SK-N-SH treated with all-trans-retinoic acid at 6 μM for 48 hours (cell line): Measurements from ENCODE around the gene ACMSD.

ENCODE experiments used
- ATAC-seq: fragments of 200-7000 bp; cut with Tn5 transposase; 3 replicates; pipeline ENCODE4 v1.9.1; 2020; ENCODE audit warnings: mild to moderate bottlenecking, moderate library complexity
- ARNTL ChIP-seq: fragments of 450-650 bp; formaldehyde crosslinking; IDR thresholded peaks from 2 replicates; pipeline ENCODE4 v1.5.0; 2020; ENCODE audit warnings: low read depth, mild to moderate bottlenecking, moderate library complexity, borderline replicate concordance
- BACH2 ChIP-seq: fragments of 250-450 bp; sonication (Bioruptor Pico); IDR thresholded peaks from 2 replicates; pipeline ENCODE4 v1.9.0; 2021; ENCODE audit warnings: mild to moderate bottlenecking, borderline replicate concordance
- CSDC2 ChIP-seq: fragments of 250-450 bp; sonication (Bioruptor Pico); IDR thresholded peaks from 2 replicates; pipeline ENCODE4 v1.5.0; 2020; ENCODE audit warnings: mild to moderate bottlenecking, moderate library complexity
- ESRRG ChIP-seq: fragments of 250-450 bp; sonication (Bioruptor Pico); IDR thresholded peaks from 2 replicates; pipeline ENCODE4 v1.6.1; 2021; ENCODE audit warnings: mild to moderate bottlenecking
- GLIS3 ChIP-seq: fragments of 250-450 bp; sonication (Bioruptor Pico); IDR thresholded peaks from 2 replicates; pipeline ENCODE4 v1.5.0; 2020; ENCODE audit warnings: mild to moderate bottlenecking, moderate library complexity
- ISL1 ChIP-seq: fragments of 250-450 bp; sonication (Bioruptor Pico); IDR thresholded peaks from 2 replicates; pipeline ENCODE4 v2.1.2; 2022; ENCODE audit warnings: mild to moderate bottlenecking, moderate library complexity
- OSR1 ChIP-seq: fragments of 250-450 bp; sonication (Bioruptor Pico); IDR thresholded peaks from 2 replicates; pipeline ENCODE4 v1.8.0; 2022; ENCODE audit warnings: moderate library complexity, mild to moderate bottlenecking, inconsistent platforms
- PPARA ChIP-seq: fragments of 250-450 bp; sonication (Bioruptor Pico); IDR thresholded peaks from 2 replicates; pipeline ENCODE4 v1.5.0; 2020; ENCODE audit warnings: mild to moderate bottlenecking, borderline replicate concordance
- RARB ChIP-seq: fragments of 250-450 bp; sonication (Bioruptor Pico); IDR thresholded peaks from 2 replicates; pipeline ENCODE4 v1.8.0; 2021; ENCODE audit warnings: mild to moderate bottlenecking, moderate library complexity
- SNAI2 ChIP-seq: fragments of 250-450 bp; sonication (Bioruptor Pico); IDR thresholded peaks from 2 replicates; pipeline ENCODE4 v1.5.0; 2020; ENCODE audit warnings: mild to moderate bottlenecking, moderate library complexity
- TCF4 ChIP-seq: fragments of 250-450 bp; sonication (Bioruptor Pico); IDR thresholded peaks from 2 replicates; pipeline ENCODE4 v1.8.0; 2021; ENCODE audit warnings: mild to moderate bottlenecking, moderate library complexity, borderline replicate concordance
- TOX ChIP-seq: fragments of 250-450 bp; sonication (Bioruptor Pico); IDR thresholded peaks from 2 replicates; pipeline ENCODE4 v1.8.0; 2021; ENCODE audit warnings: mild to moderate bottlenecking, moderate library complexity, borderline replicate concordance
- ZFP3 ChIP-seq: fragments of 250-450 bp; sonication (Bioruptor Pico); IDR thresholded peaks from 2 replicates; pipeline ENCODE4 v1.5.0; 2020; ENCODE audit warnings: mild to moderate bottlenecking, moderate library complexity
- ZFP30 ChIP-seq: fragments of 450-650 bp; formaldehyde crosslinking; IDR thresholded peaks from 2 replicates; pipeline ENCODE4 v1.5.0; 2022; ENCODE audit warnings: mild to moderate bottlenecking, moderate library complexity
- ZNF565 ChIP-seq: fragments of 450-650 bp; formaldehyde crosslinking; conservative IDR thresholded peaks from 2 replicates; pipeline ENCODE4 v1.5.0; 2020; ENCODE audit warnings: low read depth, mild to moderate bottlenecking, moderate library complexity
- ZNF70 ChIP-seq: fragments of 450-650 bp; formaldehyde crosslinking; IDR thresholded peaks from 2 replicates; pipeline ENCODE4 v1.5.0; 2020; ENCODE audit warnings: mild to moderate bottlenecking, moderate library complexity
- ZNF8 ChIP-seq: fragments of 450-650 bp; formaldehyde crosslinking; IDR thresholded peaks from 2 replicates; pipeline ENCODE4 v1.5.0; 2020; ENCODE audit warnings: mild to moderate bottlenecking, moderate library complexity
- TF ChIP-seq, protein P1 (sequence below): fragments of 250-450 bp; sonication (Bioruptor Pico); IDR thresholded peaks from 2 replicates; pipeline ENCODE4 v1.5.0; 2020; ENCODE audit warnings: mild to moderate bottlenecking, moderate library complexity
- TF ChIP-seq, protein P2 (sequence below): fragments of 250-450 bp; sonication (Bioruptor Pico); IDR thresholded peaks from 2 replicates; pipeline ENCODE4 v1.8.0; 2021; ENCODE audit warnings: low read depth, mild to moderate bottlenecking, moderate library complexity, borderline replicate concordance
- TF ChIP-seq, protein P3 (sequence below): fragments of 250-450 bp; sonication (Bioruptor Pico); IDR thresholded peaks from 2 replicates; pipeline ENCODE4 v1.8.0; 2020; ENCODE audit warnings: mild to moderate bottlenecking, moderate library complexity, borderline replicate concordance
- TF ChIP-seq, protein P4 (sequence below): fragments of 250-450 bp; sonication (Bioruptor Pico); IDR thresholded peaks from 2 replicates; pipeline ENCODE4 v1.5.1; 2020; ENCODE audit warnings: low read depth, mild to moderate bottlenecking, moderate library complexity

Gene ACMSD

DNA sequence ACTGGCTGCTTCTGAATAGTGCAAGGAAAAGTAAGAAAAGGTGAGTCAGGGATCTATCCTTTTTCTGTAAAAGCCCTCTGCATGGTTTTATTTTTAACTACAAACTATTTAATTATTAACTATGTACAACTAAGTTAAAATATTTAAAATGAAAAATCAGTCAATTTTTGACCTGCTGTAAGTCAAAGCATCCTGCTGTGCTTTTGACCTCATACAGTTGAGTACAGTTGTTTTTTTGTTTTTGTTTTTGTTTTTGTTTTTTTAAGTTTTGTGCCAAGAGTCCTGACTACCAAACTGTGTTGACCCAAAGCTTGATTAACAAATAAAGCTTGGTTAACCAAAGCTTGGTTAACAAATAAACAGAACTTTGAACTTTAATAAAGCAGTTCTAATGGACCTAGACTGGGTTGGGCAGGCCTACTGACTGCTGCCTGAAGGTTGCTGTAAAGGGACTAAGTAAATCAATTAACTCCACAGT lies at the start of gene ACMSD:
Gene ACMSD, plus strand, starts transcription at position 474 of the 478 bp plus-strand sequence. CDS start 67 bp downstream, outside the sequence.
- TF ChIP-seq ZFP3 (CRISPR knock-in tag) (no peak), PPARA (CRISPR knock-in tag) (no peak), ARNTL (no peak), ZNF70 (no peak), RARB (CRISPR knock-in tag) (no peak), CSDC2 (CRISPR knock-in tag) (no peak), BACH2 (CRISPR knock-in tag) (no peak), TCF4 (CRISPR knock-in tag) (no peak), ZNF565 (CRISPR knock-in tag) (no peak), ESRRG (CRISPR knock-in tag) (no peak), ZFP30 (CRISPR knock-in tag) (no peak), ISL1 (no peak), ZNF8 (CRISPR knock-in tag) (no peak)
- TF ChIP-seq, protein P1, sequence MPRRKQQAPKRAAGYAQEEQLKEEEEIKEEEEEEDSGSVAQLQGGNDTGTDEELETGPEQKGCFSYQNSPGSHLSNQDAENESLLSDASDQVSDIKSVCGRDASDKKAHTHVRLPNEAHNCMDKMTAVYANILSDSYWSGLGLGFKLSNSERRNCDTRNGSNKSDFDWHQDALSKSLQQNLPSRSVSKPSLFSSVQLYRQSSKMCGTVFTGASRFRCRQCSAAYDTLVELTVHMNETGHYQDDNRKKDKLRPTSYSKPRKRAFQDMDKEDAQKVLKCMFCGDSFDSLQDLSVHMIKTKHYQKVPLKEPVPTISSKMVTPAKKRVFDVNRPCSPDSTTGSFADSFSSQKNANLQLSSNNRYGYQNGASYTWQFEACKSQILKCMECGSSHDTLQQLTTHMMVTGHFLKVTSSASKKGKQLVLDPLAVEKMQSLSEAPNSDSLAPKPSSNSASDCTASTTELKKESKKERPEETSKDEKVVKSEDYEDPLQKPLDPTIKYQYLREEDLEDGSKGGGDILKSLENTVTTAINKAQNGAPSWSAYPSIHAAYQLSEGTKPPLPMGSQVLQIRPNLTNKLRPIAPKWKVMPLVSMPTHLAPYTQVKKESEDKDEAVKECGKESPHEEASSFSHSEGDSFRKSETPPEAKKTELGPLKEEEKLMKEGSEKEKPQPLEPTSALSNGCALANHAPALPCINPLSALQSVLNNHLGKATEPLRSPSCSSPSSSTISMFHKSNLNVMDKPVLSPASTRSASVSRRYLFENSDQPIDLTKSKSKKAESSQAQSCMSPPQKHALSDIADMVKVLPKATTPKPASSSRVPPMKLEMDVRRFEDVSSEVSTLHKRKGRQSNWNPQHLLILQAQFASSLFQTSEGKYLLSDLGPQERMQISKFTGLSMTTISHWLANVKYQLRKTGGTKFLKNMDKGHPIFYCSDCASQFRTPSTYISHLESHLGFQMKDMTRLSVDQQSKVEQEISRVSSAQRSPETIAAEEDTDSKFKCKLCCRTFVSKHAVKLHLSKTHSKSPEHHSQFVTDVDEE (CRISPR knock-in tag) = no peak
- TF ChIP-seq, protein P2, sequence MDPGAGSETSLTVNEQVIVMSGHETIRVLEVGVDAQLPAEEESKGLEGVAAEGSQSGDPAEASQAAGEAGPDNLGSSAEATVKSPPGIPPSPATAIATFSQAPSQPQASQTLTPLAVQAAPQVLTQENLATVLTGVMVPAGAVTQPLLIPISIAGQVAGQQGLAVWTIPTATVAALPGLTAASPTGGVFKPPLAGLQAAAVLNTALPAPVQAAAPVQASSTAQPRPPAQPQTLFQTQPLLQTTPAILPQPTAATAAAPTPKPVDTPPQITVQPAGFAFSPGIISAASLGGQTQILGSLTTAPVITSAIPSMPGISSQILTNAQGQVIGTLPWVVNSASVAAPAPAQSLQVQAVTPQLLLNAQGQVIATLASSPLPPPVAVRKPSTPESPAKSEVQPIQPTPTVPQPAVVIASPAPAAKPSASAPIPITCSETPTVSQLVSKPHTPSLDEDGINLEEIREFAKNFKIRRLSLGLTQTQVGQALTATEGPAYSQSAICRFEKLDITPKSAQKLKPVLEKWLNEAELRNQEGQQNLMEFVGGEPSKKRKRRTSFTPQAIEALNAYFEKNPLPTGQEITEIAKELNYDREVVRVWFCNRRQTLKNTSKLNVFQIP (CRISPR knock-in tag) = no peak

DNA sequence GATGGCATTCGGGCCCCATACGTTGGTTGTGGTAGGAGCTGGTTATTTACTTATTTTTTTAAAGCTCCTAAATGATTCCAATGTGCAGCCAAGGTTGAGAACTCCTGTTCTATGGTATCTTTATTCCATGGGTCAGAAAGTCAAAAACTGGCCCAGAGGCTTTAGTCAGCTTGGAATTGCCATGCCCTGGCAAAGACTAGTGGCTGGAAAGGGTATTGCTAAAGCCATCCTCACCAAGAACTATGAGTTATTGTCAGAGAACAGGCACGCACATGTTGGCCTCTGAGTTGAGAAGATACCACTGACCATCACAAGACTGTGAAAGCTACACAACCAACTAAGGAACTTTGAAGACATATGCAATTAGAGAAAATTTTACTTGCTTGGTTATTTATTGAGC lies 47.9 kb upstream of the ACMSD start:
- TF ChIP-seq ZFP3 (CRISPR knock-in tag) (no peak), TCF4 (CRISPR knock-in tag) (no peak), ZNF70 (no peak), PPARA (CRISPR knock-in tag) (no peak), ZNF565 (CRISPR knock-in tag) (no peak), ESRRG (CRISPR knock-in tag) (no peak), OSR1 (CRISPR knock-in tag) (no peak), ZFP30 (CRISPR knock-in tag) (no peak), CSDC2 (CRISPR knock-in tag) (no peak), TOX (CRISPR knock-in tag) (no peak), GLIS3 (CRISPR knock-in tag) (no peak), SNAI2 (CRISPR knock-in tag) (no peak), RARB (CRISPR knock-in tag) (no peak)
- TF ChIP-seq, protein P1 (CRISPR knock-in tag) = no peak
- TF ChIP-seq, protein P2 (CRISPR knock-in tag) = no peak
- TF ChIP-seq, protein P3, sequence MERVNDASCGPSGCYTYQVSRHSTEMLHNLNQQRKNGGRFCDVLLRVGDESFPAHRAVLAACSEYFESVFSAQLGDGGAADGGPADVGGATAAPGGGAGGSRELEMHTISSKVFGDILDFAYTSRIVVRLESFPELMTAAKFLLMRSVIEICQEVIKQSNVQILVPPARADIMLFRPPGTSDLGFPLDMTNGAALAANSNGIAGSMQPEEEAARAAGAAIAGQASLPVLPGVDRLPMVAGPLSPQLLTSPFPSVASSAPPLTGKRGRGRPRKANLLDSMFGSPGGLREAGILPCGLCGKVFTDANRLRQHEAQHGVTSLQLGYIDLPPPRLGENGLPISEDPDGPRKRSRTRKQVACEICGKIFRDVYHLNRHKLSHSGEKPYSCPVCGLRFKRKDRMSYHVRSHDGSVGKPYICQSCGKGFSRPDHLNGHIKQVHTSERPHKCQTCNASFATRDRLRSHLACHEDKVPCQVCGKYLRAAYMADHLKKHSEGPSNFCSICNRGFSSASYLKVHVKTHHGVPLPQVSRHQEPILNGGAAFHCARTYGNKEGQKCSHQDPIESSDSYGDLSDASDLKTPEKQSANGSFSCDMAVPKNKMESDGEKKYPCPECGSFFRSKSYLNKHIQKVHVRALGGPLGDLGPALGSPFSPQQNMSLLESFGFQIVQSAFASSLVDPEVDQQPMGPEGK (CRISPR knock-in tag) = no peak
- TF ChIP-seq, protein P4, sequence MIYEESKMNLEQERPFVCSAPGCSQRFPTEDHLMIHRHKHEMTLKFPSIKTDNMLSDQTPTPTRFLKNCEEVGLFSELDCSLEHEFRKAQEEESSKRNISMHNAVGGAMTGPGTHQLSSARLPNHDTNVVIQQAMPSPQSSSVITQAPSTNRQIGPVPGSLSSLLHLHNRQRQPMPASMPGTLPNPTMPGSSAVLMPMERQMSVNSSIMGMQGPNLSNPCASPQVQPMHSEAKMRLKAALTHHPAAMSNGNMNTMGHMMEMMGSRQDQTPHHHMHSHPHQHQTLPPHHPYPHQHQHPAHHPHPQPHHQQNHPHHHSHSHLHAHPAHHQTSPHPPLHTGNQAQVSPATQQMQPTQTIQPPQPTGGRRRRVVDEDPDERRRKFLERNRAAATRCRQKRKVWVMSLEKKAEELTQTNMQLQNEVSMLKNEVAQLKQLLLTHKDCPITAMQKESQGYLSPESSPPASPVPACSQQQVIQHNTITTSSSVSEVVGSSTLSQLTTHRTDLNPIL (CRISPR knock-in tag) = no peak

More for the DNA sequence above, at the start of gene ACMSD:
- no peak for ATAC-seq

More for the DNA sequence above, 47.9 kb upstream of the ACMSD start:
- ATAC-seq = no peak
